GM04504 (cell line): ENCODE measurements around the gene DDIT3.
"Not testable (repeated sequence)": the region's sequence is repeated elsewhere in the genome, so short reads cannot be mapped to it uniquely, and the experiment has no call there.

Source experiments
- DNase-seq: peaks from one replicate; pipeline ENCODE4 v3.0.0-alpha.2; 2012; ENCODE audit warnings: low read depth

DDIT3 gene, protein sequence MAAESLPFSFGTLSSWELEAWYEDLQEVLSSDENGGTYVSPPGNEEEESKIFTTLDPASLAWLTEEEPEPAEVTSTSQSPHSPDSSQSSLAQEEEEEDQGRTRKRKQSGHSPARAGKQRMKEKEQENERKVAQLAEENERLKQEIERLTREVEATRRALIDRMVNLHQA

GRCh38 chr12:57520053-57520818 lies at the start of gene DDIT3:
TSS of gene DDIT3 (minus strand) at chr12:57520514. CDS start at chr12:57517406, 3,108 bp downstream.
- DNase-seq: peak; percentile 98

DNA sequence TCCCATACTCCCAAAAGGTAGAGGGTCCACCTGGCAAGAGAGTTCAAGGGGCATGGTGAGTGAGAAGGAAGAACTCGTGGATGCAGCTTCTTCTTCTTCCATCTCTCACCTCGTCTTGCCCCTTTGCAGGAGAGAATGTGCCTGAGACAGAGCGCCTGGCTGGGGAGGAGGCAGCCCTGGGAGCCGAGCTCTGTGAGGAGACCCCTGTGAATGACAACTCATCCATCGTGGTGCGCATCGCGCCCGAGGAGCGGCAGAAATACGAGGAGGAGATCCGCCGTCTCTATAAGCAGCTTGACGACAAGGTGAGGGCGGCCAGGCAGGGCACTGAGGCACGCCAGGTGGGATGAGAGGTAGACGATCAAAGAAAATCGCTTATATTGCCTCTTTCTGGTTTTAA lies 49.5 kb upstream of the DDIT3 start:
- DNase-seq: no peak

- DNase-seq: no peak
Measured at GRCh38 chr12:57568838-57569237, 48.5 kb upstream of the DDIT3 start.

- DNase-seq: no peak
Measured at GRCh38 chr12:57564178-57564740, 43.9 kb upstream of the DDIT3 start.

DNA sequence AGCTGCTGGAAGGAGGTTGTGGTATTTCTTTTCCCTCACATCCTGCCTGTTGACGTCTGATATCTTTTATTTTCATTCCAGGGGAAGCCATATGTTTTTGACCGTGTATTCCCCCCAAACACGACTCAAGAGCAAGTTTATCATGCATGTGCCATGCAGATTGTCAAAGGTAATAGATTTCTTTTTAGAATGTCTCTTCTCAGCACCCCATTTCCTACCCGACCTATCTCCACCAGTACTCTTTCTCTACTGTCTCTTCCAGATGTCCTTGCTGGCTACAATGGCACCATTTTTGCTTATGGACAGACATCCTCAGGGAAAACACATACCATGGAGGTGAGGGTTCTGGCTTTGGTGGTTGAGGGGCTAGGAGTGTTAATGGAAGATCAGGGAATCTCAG lies 43.0 kb upstream of the DDIT3 start:
- no peak for DNase-seq

DNA sequence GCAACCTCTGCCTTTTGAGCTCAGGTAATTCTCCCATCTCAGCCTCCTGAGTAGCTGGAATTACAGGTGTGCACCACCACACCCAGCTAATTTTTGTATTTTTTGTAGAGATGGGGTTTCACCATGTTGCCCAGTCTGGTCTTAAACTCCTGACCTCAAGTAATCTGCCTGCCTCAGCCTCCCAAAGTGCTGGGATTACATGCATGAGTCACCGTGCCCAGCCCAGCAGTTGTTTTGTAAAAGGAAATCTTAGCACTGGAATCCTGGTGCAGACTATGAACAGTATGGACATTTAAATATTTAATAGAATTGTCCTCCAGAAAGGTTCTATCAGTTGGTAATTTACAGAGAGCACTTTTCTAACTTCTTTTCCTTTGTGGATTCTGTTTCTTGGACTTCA lies 40.8 kb upstream of the DDIT3 start:
- not testable (repeated sequence) for DNase-seq

GRCh38 chr12:57560516-57560915 lies 40.2 kb upstream of the DDIT3 start:
- no peak for DNase-seq

DNA sequence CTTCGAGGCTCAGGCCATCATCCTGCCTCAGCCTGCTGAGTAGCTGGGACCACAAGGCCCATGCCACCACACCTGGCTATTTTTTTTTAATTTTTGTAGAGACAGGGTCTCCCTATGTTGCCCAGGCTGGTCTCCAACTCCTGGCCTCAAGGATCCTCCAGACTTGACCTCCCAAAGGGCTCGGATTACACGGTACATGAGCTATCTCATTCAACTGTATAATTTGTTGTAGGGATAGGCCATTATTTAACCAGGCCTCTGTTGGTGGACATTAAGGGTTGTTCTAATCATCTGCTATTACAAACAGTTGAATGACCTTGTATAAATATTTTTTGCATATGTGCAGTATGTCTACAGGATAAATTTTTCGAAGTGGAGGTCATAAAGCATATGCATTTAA lies 38.5 kb upstream of the DDIT3 start:
- DNase-seq: no peak

- DNase-seq: no peak
Measured at GRCh38 chr12:57554897-57555296, 34.6 kb upstream of the DDIT3 start.

DNA sequence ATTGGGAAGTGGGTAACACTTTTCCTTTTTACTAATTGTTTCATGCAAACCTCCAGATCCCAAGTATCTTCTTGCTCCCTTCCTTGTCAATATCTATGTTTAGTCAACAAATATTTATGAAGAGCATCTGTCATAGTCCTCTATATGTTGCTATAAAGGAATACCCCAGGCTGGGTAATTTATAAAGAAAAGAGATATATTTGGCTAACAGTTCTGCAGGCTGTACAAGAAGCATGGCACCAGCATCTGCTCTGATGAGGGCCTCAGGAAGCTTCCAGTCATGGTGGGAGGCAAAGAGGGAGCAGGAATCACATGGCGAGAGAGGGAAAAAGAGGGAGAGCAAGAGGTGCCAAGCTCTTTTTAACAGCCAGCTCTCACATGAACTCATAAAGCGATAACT lies 34.1 kb upstream of the DDIT3 start:
- no peak for DNase-seq

DNA sequence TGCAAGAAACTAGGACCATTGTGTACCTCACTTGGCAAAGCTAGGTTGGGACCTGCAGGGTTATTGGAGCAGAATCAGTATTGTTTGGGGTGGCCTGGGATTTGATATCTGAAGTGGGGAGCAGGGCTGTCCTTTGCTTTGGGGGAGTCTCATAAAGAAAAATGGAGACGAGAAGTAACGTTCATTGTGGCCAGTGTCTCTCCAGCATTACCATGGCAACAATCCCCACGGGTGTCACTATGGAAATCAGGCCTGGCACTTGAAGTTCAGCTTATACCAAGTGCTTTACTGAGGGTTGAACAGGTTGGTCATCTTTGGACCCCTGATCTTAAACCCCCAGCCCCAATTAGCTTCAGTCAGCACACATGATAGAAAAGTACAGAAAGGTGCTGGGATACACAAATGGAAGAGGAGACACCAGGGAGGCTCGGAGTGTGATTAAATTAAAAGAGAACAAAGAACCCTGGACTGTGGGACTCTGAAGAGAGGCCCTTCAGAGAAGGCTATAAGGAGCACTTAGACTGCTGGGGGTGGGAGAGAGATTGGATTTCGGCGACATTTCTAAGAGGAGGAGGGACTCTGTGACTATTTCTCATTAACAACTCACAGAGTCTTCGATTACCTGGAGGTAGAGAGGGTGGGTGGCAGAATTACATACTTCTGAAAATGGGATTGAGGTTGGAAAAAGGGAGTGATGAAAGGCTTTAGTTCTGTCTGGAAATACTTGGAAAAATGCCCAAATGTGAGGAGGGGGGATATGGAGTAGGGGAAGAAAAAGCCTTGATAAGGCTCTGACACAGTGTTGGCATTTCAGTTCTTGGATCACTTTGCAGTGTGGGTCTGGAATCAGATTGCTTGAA lies 33.3 kb upstream of the DDIT3 start:
- no peak for DNase-seq

DNA sequence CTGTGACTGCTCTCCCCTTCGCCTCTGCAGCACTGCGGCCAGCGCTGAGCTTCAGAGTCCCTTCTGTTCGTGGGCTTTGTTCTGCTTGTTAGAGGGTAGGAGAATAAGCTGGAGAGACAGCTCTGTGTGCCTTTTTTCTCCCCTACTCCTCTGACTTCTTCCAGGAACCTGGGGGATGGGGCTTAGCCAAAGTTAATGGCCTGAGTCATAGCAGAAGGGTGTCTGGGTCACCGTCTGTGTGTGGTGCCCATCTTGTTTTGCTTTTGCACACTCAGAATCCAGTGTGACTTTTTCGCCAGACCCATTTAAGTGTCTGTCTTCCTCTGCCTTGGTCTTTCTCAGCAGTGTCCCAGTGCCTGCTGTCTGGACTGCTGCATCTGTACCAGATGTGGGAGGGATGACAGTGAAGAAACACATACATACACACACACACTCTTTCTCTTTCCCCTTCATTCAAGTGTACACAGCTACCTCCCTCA lies 32.6 kb upstream of the DDIT3 start:
- peak; percentile 28 for DNase-seq

DNA sequence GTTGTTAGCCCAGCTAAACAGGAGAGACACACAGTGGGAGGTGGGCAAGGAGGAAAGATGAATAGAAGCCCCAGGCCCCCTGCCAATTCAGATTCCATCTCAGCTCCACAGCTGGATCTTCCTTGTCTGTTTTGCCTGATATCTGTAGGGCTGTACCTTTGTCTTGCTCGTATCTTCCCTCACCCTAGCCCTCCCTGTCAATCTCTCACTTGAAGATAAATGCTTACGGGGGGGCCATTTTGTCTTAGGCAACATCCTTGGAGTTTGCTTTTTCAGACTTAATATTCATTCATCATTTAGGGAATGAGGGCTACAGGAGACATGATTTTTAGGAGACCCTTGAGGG lies 32.0 kb upstream of the DDIT3 start:
- no peak for DNase-seq

- DNase-seq: no peak
Measured at GRCh38 chr12:57551637-57552305, 31.5 kb upstream of the DDIT3 start.

GRCh38 chr12:57550641-57551549 lies 30.6 kb upstream of the DDIT3 start:
- DNase-seq: no peak

GRCh38 chr12:57549909-57550640 lies 29.8 kb upstream of the DDIT3 start, which contains the start of gene KIF5A:
TSS of gene KIF5A (plus strand) at chr12:57550044. CDS start at chr12:57550272, 228 bp downstream.
- no peak for DNase-seq

DNA sequence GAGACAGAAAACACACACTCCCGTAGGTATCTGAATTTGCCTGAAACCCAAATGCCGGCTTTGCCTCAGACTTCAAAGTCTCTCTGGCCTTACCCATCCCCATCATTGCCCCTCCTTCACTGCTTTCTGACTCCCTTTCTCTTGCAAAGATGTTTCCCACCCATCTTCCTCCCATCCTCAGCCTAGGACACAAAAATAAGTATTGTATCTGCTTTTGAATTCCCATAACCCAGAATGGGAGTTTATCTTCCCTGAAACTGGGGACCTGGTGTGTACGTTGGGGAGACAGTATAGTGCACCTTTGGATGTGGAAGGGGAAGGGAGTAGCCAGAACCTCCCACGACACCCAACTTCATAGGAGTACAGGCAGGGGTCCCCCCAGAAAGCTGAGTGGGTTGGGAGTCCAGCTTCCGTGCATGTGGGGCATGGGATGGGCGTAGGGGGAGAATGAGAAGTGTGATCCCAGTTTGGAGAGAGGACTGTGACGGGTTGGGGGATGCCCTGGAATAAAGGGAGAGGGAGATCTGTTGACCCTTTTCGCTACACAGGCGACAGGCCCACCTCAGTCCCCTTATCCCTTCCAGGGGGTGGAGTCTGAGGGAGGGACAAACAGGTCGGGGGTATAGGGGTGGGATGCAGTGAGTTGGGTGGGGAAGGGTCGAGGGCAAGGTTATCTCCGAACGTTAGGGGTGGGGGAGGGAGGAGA lies 29.0 kb upstream of the DDIT3 start:
- no peak for DNase-seq

DNA sequence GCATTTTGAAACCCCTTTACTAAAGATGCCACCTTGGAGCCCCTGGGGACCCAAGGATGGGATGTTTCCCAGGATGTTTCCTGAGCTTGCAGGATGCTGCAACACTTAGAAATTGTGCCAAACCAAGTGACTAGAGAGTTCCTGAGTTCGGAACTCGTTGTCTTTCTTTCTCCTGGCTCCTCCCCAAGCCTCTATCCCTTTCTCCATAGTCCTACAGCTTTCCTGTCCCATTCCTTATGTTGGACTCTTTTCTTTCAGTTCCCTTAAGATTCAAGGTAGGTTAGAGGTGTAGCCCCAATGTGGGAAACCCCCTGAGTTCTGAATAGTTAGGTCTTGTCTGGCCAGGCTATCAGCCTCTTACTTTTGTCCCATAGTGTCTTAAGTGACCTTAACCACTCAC lies 28.2 kb upstream of the DDIT3 start:
- no peak for DNase-seq

GRCh38 chr12:57548013-57548315 lies 27.6 kb upstream of the DDIT3 start:
- no peak for DNase-seq
